Osteocyte (in vitro differentiated cells): ENCODE results near the gene GMPR. TPM values are rescaled to one million over a fixed set of nuclear protein-coding genes. Genes with fewer than 3 reads are reported as not detected.

Experiments
- DNase-seq: peaks from one replicate; pipeline ENCODE4 v3.0.0; 2021; ENCODE audit warnings: mixed read lengths; ENCODE audit not compliant: unreplicated experiment; ENCODE audit errors: extremely low spot score
- H3K27ac Mint-ChIP-seq: one replicate; pipeline ENCODE4 v1.8.0; 2021; ENCODE audit warnings: mild to moderate bottlenecking, mixed read lengths; ENCODE audit not compliant: unreplicated experiment
- H3K27me3 Mint-ChIP-seq: one replicate; pipeline ENCODE4 v1.8.0; 2021; ENCODE audit warnings: mixed read lengths; ENCODE audit not compliant: unreplicated experiment
- H3K36me3 Mint-ChIP-seq: one replicate; pipeline ENCODE4 v1.8.0; 2021; ENCODE audit warnings: mixed read lengths; ENCODE audit not compliant: unreplicated experiment
- H3K4me1 Mint-ChIP-seq: one replicate; pipeline ENCODE4 v1.8.0; 2021; ENCODE audit warnings: mixed read lengths; ENCODE audit not compliant: unreplicated experiment
- H3K4me3 Mint-ChIP-seq: one replicate; pipeline ENCODE4 v1.8.0; 2021; ENCODE audit warnings: mild to moderate bottlenecking, moderate library complexity, mixed read lengths; ENCODE audit not compliant: unreplicated experiment
- H3K9me3 Mint-ChIP-seq: one replicate; pipeline ENCODE4 v1.8.0; 2021; ENCODE audit warnings: mixed read lengths; ENCODE audit not compliant: unreplicated experiment
- CTCF ChIP-seq: fragments of 200-600 bp; sonication (generic); IDR thresholded peaks from 2 replicates; pipeline ENCODE4 v1.5.0; 2021; ENCODE audit warnings: antibody characterized with exemption, mild to moderate bottlenecking, moderate library complexity
- long read RNA-seq: library from polyadenylated mRNA; unstranded; transcript quantifications from one replicate; pipeline ENCODE4 v2.0.0, GENCODE V29; 2021
- total RNA-seq: library from RNA; stranded (reverse); gene quantifications from 2 replicates; pipeline ENCODE4 v1.2.1, GENCODE V29; 2021

Gene GMPR
- total RNA-seq: 7.7 and 7.8 TPM in 2 replicates
- long read RNA-seq, transcript GMPR-201 (9 exons, 1,515 nt): major isoform, 15 of 18 reads
- long read RNA-seq, partial matches to known transcripts: 0 of 18 reads
- long read RNA-seq, other reads (novel, unspliced or antisense): 3 of 18 reads

- no peaks in the 10 kb centered on the region for H3K36me3 Mint-ChIP-seq
Measured at GRCh38 chr6:16238057-16238962, at the start of gene GMPR. TSS of gene GMPR (plus strand) at chr6:16238587. CDS start at chr6:16238694, 107 bp downstream.

GRCh38 chr6:16190214-16190613 lies 48.2 kb upstream of the GMPR start:
- no peaks in the 10 kb centered on the region for H3K9me3 Mint-ChIP-seq

More at GRCh38 chr6:16238057-16238962, at the start of gene GMPR:
- Mint-ChIP-seq H3K27me3 (no peaks in the 10 kb centered on the region), H3K9me3 (no peaks in the 10 kb centered on the region), H3K4me1 (peaks cover 50% of the 10 kb centered on the region), H3K4me3 (peak within 1 kb of the TSS; percentile 77), H3K27ac (peak within 1 kb of the TSS; percentile 81)
- DNase-seq: peak; percentile 89
- no peak for TF ChIP-seq CTCF

GRCh38 chr6:16196260-16196983 lies 42.0 kb upstream of the GMPR start:
- Mint-ChIP-seq H3K27me3 (peaks cover 17% of the 10 kb centered on the region), H3K36me3 (no peaks in the 10 kb centered on the region), H3K27ac (no peak overlapping the region), H3K4me3 (no peak overlapping the region), H3K9me3 (no peaks in the 10 kb centered on the region), H3K4me1 (peaks cover 10% of the 10 kb centered on the region)
- TF ChIP-seq CTCF: no peak
- peak; percentile 68 for DNase-seq

More at GRCh38 chr6:16190214-16190613, 48.2 kb upstream of the GMPR start:
- Mint-ChIP-seq H3K4me3 (no peak overlapping the region), H3K27ac (no peak overlapping the region), H3K4me1 (no peaks in the 10 kb centered on the region), H3K36me3 (no peaks in the 10 kb centered on the region), H3K27me3 (peaks cover 33% of the 10 kb centered on the region)
- no peak for DNase-seq
- TF ChIP-seq CTCF: no peak

- no peak overlapping the region for H3K4me3 Mint-ChIP-seq
- no peaks in the 10 kb centered on the region for H3K36me3 Mint-ChIP-seq
- peak; percentile 32 for DNase-seq
- H3K9me3 Mint-ChIP-seq: no peaks in the 10 kb centered on the region
- no peak for TF ChIP-seq CTCF
- H3K27ac Mint-ChIP-seq: no peak overlapping the region
- H3K27me3 Mint-ChIP-seq: peaks cover 17% of the 10 kb centered on the region
- H3K4me1 Mint-ChIP-seq: peaks cover 10% of the 10 kb centered on the region
Measured at GRCh38 chr6:16196984-16197546, 41.3 kb upstream of the GMPR start.
